ENCODE measurements around the gene PPP1R14D.

Gene PPP1R14D

DNA sequence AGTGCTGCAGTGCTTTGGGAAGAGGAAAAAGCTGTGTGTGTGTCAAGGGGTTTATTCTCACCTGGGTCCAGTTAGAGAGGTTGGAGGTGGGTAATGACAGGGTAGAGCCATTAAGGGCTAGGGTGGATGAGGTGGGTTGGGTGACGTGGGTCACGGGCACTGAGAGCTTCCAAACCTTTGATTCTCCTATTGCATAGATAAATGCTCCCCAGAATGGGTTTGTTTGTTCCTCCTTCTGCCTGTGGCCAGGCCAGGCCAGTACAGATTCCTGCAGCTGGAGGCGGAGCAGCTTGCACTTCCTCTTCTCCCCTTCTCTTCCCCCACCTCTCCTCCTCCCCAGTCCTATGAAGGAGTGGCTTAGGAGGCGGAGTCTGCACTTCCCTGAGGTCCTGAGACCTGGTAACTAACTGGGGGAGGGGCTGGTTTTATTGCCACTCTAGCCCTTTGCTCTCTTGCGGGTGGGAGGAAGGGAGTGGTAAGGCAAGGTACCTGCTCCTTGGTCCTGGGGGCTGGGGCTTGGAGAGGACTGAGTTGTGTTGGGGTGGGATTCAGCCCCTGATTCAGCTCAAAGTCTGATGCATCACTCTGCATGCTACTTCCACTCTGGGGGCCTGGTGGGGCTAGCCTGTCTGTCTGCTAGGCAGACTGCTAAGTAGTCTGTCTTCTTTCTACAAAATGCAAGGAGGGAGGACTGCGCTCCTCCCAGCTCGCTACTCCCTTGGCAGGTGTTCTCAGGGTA, 18.9 kb upstream of the PPP1R14D start:
- TF ChIP-seq, protein P1, sequence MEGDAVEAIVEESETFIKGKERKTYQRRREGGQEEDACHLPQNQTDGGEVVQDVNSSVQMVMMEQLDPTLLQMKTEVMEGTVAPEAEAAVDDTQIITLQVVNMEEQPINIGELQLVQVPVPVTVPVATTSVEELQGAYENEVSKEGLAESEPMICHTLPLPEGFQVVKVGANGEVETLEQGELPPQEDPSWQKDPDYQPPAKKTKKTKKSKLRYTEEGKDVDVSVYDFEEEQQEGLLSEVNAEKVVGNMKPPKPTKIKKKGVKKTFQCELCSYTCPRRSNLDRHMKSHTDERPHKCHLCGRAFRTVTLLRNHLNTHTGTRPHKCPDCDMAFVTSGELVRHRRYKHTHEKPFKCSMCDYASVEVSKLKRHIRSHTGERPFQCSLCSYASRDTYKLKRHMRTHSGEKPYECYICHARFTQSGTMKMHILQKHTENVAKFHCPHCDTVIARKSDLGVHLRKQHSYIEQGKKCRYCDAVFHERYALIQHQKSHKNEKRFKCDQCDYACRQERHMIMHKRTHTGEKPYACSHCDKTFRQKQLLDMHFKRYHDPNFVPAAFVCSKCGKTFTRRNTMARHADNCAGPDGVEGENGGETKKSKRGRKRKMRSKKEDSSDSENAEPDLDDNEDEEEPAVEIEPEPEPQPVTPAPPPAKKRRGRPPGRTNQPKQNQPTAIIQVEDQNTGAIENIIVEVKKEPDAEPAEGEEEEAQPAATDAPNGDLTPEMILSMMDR (conservative IDR thresholded peaks at IDR 0.05), result no peak
- H3K27ac ChIP-seq, result peak overlapping the region; percentile 90

DNA sequence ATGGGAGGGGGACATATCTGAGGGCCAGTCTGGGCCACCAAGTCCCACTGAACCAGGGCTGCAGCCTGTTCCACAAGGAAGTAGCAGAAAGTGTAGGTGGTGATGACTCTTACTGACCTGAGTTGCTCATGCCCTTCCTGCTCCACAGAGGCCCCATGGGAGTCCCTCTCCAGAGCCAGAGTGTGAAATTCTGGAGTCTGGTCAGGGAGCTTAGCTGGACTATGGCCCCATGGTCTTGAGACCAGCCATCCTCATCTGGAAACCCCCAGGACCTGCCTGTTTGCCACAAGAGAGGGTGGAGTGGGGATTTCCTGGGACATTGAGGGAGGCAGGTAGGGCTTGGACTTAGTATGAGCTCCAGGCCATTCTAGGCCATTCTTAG, 18.3 kb upstream of the PPP1R14D start:
- TF ChIP-seq, protein P1 (conservative IDR thresholded peaks at IDR 0.05), result no peak
- H3K27ac ChIP-seq, result peak overlapping the region; percentile 90

DNA sequence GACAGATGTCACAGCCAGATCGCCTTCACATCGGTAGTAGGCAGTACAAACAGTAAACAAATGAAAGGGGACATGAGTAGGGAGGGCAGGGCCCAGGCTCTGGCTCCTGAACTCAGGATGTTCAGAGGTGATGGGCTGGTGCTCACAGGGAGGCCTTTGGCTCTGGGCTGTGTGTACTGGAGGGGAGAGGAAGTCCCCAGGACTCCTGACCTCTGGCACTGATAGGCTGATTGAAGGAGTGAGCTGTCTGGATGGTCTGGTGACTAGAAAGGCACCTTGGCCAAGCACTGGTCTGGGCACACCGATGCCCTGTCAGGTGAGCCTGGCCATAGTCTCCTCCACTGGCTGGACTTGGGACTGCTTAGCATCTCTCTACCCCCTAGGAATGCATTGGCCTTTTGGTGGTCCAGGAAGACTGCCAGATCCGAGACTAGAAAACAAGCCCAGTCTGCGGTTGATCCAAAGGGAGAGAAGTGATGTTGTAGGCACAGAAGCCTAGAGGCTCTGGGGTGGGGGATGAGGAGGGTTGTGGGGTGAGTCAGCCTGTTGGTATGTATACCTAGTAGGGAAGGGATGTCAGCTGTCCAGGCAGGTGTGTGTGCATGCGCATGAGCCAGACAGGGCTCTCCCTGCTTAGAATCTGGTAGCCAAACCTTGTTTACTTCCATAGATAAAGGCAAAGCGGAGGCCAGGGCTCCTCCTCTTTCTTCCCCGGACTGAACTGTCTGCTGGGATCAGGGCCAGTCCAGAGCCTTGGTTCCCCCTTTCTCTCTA, 17.2 kb upstream of the PPP1R14D start:
- H3K27ac ChIP-seq, result peak overlapping the region; percentile 90
- TF ChIP-seq, protein P1 (conservative IDR thresholded peaks at IDR 0.05), result no peak

DNA sequence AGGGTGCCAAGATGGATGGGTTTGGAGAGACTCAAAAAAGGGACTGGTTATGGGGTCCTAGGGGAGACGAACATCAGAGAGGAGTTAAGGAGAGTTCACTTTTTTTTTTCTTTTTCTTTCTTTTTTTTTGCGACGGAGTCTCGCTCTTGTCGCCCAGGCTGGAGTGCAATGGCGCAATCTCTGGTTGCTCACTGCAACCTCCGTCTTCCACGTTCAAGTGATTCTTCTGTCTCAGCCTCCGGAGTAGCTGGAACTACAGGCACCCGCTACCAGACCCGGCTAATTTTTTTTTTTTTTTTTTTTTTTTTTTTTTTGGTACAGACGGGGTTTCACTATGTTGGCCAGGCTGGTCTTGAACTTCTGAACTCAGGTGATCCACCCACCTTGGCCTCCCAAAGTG, 16.5 kb upstream of the PPP1R14D start:
- peak overlapping the region; percentile 90 for H3K27ac ChIP-seq
- TF ChIP-seq, protein P1 (conservative IDR thresholded peaks at IDR 0.05), result no peak

DNA sequence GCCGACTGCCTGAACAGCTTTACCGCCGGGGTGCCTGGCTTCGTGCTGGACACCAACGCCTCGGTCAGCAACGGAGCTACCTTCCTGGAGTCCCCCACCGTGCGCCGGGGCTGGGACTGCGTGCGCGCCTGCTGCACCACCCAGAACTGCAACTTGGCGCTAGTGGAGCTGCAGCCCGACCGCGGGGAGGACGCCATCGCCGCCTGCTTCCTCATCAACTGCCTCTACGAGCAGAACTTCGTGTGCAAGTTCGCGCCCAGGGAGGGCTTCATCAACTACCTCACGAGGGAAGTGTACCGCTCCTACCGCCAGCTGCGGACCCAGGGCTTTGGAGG, 16.2 kb upstream of the PPP1R14D start:
- TF ChIP-seq, protein P1 (conservative IDR thresholded peaks at IDR 0.05), result no peak
- peak overlapping the region; percentile 90 for H3K27ac ChIP-seq

DNA sequence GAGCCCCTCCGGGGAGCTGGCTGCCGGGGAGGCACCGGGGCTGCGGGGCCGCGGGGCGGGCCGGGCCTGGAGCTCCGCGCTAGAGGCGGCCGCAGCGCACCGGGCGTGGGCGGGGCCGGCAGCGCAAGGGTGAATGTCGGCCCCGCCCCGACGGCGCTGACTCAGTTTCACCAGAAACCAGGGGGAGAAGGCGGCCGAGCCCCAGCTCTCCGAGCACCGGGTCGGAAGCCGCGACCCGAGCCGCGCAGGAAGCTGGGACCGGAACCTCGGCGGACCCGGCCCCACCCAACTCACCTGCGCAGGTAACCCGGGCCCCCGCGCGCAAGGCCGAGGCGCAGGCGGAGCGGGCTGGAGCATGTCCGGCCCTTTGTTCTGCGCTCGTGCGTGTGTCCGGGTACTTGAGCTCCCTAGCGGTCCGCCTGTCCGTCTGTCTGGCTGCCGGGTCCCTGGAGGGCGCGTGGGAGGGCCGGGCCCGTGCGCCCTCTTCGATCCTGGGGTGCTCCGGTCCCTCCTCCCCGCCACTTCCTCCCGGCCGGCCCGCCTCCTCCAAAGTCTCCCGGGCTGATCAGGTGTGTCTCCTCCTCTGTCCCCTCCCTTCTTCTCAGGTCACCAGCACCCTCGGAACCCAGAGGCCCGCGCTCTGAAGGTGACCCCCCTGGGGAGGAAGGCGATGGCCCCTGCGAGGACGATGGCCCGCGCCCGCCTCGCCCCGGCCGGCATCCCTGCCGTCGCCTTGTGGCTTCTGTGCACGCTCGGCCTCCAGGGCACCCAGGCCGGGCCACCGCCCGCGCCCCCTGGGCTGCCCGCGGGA, 15.6 kb upstream of the PPP1R14D start, which contains the start of gene SPINT1:
TSS of gene SPINT1 (plus strand) at position 164 of the 811 bp plus-strand sequence. CDS start at position 671, 507 bp downstream.
- TF ChIP-seq, protein P1 (conservative IDR thresholded peaks at IDR 0.05), result no peak
- peak within 1 kb of the TSS; percentile 90 for H3K27ac ChIP-seq

Measured in VCaP (cell line).